Stimulated activated CD8-positive, alpha-beta memory T cell treated with anti-CD3 and anti-CD28 coated beads, Interleukin-15, amount 100 ng/mL, for 1 hour (primary cell): ENCODE data around the gene PARD3.
"Not testable (repeated sequence)": the region's sequence is repeated elsewhere in the genome, so short reads cannot be mapped to it uniquely, and the experiment has no call there.

Source experiments
- DNase-seq: peaks from one replicate; pipeline ENCODE4 v3.0.0-alpha.2; 2020; ENCODE audit warnings: low read depth

PARD3 gene

DNA sequence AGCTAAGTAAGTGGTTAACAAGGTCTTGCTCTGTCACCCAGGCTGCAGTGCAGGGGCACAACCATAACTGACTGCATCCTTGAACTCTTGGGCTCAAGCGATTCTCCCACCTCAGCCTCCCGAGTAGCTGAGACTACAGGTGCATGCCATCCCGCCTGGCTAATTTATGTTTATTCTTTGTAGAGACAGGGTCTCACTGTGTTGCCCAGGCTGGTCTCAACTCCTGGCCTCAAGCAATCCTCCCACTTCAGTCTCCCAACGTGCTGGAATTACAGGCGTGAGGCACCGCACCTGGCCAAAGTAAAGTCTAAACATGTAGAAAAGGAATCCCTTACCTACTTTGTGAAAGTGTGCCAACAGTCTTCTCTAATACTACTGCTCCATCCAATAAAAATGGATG lies 17.9 kb downstream of the PARD3 start:
- no peak for DNase-seq

DNA sequence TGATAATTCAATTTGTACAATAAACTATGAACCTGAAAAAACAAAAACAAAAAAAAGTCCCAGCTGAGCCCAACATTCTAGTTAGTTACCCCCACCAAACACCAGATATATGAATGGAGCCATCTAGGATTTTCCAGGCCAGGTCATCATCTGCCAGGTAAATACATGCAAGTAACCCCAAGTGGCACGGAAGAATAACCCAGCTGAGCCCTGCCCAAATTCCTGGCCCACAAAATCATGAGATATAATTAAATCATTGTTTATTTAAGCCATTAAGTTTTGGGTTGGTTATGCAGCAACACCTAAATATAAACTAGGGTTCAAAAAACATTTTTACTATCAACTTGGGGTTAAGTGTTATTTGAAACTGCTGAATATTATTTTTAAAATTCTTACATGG lies 19.0 kb downstream of the PARD3 start:
- no peak for DNase-seq

DNA sequence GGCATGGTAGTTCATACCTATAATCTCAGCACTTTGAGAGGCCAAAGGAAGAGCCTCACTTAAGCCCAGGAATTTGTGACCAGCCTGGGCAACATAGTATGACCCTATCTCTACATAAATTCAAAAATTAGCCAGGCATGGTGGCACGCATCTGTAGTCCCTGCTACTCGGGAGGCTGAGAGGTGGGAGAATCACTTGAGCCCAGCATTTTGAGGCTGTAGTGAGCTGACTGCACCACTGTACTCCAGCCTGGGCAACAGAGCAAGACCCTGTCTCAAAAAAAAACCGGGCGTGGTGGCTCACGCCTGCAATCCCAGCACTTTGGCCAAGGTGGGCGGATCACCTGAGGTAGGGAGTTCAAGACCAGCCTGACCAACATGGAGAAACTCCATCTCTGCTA lies 19.8 kb downstream of the PARD3 start:
- no peak for DNase-seq

DNA sequence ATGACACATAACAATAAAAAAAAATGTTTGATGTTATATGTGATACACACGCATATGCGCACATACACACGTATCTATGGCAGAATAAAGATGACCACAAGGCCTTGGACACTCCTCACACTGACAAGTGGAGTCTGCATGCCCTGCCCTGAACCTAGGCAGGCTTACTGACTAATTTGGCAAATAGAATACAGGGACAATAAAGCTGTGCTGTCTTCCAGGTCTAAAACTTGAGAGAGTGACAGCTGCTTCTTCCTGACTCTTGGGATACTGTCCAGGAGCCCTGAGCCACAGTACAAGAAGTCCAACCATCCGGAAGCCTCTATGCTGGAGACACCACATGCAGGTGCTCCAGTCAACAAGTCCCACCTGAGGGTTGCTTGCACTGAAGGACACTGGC lies 20.3 kb downstream of the PARD3 start:
- no peak for DNase-seq

DNA sequence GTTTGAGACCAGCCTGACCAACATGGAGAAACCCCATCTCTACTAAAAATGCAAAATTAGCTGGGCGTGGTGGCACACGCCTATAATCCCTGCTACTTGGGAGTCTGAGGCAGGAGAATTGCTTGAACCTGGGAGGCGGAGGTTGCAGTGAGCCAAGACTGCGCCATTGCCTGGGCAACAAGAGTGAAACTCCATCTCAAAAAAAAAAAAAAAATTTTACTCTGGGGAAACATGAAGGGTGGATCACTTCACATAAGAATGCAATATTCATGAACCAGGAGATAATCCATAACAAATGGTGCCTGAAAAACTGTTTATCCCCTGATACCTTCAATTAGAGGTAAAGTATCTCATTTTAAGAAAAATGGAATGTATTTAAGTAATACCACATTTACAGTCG lies 21.5 kb downstream of the PARD3 start:
- not testable (repeated sequence) for DNase-seq

DNA sequence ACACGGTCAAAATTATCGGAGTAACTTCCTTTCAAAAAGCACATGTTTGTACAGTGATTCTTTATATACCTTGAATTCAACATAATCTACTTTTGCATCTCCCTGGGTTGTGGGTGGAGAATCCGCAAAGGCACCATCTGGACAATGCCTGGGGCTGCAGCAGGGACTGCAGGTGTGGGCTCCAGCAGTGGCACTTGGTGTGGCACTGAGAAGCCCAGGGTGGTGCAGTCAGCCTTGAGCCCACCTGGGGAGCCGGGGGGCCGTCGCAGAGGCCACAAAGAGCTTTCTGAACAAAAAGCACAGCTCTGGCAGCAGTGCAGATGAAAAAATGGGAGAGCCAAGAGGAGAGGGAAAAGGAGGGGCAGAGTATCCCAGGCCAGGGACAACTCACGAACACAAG lies 22.2 kb downstream of the PARD3 start:
- no peak for DNase-seq

DNA sequence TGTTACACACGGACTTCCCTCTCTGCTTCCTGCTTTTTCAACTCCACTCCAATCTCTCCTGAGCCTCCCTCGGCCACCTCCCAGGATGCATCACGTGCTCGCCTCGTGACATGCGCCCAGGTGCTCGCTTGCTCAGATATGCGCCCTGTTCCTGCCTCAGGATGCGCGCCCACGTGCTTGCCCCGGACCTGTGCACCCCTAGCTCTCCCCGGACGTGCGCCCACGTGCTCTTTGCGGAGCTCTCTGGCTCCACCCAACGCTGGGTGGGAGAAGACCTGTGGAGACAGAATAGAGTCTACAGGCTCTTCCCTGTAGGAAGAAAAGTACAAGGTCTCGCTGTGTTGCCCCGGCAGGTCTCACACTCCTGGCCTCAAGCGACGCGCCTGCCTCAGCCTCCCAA lies 23.1 kb downstream of the PARD3 start:
- no peak for DNase-seq

DNA sequence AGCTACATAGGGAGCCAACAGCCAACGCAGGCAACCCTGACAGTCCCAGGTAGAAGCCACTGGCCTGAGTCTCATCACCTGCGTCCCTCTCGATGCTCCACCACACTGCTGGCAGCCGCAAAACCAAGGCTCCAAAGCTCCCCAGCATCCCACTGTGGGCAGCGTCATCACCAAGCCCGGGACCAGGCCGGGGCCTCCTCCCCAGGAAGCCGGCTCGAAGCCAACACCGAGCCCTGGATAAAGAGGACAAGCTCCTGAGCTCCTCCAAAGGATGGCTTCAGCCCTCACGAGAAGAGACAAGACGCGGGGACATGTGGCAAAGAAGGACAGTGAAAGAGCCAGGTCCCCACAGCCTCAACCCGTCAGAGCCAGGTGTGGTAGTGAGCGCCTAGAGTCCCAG lies 23.9 kb downstream of the PARD3 start:
- no peak for DNase-seq

DNA sequence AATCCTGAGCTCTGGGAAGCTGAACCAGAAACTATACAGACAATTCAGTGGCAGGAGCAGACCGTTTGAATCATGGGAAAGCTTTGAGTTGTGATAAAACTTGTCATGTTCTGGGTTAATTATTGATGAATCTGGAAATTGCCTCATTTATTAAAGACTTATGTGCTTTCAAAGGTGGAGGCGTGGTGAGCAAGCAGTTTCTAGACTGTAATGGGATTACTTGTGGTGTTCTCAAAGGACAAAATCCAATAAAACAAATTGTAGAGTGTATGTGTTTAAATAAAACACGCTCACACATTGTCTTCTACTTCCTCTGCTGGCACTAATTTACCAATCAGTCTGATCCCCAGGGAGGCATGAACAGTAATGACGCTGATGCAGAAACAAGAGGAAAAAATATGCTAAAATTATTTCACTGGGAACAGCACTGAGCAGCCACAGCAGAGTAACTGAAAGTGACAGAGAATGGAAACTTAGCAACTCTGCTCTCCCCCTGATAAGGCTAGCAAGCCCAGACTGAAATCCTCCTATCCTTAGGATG lies 25.1 kb downstream of the PARD3 start:
- DNase-seq = no peak

DNA sequence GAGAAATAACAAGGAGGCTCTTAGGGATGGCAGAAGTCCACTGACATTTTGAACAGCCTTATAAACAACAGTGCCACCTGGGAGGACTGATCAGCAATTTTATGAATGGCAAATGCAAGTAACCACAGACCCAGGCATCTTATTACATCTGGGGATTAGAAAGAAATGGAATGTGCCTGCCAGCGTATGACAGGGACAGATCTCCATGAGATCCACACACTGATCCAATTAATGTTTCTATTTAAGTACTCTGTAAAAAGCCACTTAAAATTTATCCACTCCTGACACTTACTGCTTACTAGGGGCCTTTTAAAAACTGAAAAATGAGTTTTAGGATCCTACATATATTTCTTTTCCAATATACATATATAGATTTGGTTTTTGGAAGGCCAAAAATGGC lies 28.6 kb downstream of the PARD3 start:
- no peak for DNase-seq

DNA sequence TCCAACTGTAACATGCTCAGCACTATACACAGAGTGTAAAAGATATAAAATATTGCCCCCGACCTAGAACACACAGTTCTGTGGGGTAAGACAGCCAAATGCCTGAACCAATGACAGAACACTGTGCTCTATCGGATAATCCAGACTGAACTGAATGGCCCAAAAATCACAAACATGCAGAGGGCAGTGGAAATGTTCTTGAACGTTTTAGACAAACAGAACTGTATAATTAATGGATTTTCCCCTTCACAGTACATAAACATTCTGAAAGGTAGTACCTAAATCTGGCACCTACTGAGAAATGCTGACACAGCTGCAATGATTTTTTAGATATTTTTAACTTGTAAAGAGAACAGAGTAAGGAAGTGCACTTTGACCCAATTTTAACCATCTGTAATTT lies 33.4 kb downstream of the PARD3 start:
- no peak for DNase-seq

DNA sequence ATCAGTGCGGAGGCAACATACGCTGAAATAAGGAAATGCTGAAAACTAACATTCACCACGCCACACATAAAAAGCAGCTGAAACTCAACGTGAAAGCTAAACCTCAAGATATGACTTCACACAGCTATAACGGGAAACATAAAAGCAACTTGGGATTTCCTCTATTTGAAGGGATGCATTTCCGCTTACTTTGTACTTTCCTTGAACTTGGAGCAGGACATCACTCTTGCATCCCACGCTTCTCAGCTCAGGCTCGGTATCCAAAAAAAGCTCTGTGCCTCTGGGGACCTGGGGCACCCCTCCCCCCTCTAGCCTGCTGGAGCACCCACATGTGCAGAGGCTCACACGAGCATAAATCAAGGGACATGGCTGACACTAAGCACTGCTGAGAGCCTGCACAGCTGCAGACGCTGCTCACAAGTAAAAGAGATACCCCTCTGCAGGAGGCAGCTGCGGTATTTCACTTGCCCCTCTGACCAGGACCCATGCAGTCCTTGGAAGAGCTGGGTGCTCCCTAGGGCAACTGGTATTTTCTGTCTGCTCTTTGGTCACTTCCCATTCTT lies 34.2 kb downstream of the PARD3 start:
- no peak for DNase-seq

DNA sequence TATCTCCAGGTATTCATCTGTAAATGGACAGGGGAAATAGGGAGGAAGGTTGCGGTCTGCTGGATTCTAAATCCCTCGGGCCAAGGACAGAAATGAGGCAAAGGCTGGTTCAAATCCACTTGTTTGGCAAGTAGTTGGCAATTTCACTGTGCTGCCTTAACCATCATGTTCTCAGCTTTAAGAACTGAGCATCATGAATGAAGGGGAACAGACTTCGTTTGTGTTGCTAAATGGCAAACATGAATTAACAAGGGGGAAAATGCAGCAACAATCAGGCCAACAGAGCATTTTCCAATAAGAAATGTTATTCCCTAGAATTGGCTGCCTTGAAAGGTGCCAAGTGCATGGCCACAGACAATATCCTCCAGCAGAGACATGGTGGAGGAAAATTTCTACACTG lies 36.9 kb downstream of the PARD3 start:
- DNase-seq = no peak

DNA sequence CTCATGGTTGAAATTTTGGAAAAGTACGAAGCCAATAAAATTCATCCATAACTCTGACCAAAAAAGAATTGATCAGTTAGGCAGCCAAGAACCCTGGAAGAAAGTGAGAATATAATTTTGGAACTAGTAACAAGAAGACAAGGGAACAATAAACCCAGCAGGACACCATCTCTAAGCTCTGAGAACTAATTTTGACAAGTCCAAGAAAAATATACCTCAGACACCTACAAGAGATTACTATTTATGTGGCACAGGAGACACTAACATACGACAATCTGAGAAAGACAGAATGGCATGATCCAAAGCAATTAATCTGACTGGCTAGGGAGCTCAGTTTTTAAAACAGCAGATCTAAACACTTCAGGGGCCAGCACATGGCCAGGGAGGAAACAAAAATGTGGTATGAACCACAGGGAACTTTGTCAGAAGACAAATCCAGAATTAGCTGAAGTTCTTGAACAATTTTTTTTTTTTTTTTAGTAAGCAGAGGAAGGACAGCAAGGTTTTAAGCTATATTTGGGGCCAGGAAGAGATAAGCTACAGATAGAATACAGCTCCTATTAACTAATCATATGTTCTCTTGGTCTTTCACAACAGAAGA lies 38.9 kb downstream of the PARD3 start:
- DNase-seq = no peak

DNA sequence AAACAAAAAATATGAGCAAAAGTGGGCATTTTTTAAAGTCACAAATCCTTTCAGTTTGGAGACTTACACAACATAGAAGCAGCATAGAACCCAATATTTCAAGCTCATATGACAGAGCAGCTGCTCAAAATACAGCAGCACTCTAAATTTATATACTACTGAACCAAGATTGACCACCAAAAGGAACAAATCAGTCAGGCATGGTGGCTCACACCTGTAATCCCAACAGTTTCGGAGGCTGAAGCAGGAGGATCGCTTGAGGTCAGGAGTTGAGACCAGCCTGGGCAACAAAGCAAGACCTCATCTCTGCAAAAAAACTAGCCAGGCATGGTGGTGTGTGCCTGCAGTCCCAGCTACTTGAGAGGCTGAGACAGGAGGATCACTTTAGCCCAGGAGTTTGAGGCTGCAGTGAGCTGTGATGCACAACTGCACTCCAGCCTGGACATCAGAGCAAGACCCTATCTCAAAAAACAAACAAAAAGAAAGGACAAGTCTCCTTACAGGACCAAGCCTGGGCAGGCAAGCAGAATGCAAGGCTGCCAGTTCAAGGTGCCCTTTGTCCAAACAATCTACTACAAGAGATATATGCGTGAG lies 40.0 kb downstream of the PARD3 start:
- no peak for DNase-seq

DNA sequence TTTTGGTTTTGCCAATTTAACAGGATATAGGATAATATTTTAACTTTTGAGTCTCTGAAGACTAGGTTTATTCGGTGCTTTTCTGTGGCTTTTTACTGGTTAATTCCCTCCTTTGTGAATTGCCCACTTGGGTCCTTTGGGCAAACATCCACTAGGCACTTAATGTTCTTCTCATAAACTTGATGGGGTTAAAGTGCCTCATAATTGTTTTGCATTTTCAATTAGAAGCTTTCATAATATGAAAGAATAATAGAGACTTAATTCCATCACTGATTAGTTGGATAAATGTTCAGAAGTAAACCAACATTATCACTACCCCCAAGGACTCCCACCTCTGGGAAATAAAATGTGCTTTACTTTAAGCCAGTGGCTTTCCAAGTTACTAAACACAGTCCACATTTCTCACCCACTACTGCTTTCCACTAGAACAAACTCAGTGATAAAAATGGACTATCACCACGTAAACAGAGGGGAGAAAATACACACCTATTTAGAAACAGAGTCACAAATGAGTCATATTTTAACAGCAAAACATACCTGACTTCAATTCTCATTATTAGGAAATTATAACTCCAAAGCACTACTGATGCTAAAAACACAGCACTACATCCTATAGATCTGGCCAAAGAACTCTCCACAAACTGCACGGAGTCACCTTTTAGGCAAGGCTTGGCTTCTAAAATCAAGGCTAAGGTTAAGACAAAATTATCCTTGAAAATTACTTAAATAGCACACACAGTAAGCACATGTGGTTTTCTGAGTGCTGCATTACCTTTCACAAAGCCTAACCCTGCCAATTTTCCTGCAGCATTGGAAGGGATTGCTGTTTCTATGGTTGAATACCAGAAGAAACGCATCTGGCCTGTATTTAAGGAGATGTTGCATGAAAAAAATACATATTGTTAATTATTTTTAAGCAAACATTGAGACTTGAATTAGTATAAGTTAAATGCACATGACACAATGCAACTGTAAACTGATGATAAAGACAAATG lies 41.2 kb downstream of the PARD3 start:
- DNase-seq = no peak

DNA sequence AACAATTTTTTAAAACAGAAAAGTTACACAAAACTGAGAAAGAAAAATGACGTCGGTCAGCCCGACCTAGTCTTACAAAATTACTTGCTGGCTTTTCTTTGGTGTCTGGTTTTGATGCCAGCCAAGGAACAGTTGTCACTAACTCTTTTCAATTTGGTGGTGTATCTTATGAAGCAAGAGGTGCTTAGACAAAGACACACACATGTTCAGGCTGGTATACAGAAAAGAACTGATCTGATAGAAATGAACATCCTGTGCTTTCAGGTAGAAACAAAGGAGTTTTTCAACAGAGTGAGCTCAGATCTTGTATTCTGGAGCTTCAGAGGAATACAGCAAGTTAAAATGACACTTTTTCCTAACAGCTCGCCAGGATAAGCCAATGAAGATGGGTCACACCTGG lies 43.6 kb downstream of the PARD3 start:
- DNase-seq = no peak

DNA sequence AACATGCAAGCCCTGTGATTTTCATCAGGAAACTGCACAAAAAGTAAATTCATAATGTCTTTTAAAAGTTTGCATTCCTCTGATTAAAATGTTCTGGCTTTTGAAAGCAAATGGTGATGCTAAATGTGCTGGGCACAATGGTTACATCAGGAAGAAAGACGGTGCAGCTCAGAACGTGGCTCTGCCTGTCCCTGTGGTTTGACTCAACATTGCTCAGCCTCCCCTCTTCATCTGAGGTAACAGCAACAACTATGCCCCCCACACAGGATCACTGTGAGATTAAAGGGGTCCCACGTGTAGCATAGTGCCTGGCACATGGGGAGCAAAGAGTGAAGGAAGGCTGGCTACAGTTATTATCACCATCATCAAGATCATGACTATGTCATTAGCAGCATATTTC lies 44.0 kb downstream of the PARD3 start:
- DNase-seq = no peak

DNA sequence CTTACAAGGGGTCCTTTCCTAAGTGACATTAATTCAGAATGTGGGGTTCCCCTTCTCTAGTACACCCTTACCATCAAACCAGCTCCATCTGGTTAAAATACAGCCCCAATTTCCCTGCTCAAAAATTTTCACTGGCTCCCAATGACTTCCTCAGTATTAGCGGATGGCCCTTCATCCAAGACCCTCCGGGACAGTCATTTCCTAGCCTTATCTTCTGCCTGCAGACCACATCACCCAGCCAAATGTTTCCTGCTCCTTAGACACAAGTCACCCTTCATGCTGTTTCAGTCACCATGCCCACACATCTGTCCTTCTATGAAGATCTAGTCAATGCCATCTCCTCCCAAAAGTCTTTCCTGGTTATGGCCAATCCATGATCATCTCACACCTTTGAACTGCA lies 45.2 kb downstream of the PARD3 start:
- DNase-seq = no peak

DNA sequence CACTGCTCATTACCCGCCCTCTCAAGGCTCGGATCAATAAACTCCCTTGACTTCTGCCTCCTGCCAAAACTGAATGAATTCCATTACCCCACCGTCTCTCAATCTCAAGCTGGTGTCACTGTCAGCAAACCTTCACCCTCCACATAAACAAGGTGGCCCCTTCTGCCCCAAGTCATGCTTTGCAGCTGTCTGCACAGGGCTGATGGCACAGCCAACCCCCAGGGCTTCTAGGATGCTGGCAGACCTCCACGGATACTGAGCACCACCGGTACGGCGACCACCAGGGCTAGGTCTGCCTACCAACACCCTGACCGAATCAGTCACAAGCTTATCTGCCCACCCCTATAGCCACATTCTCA lies 46.1 kb downstream of the PARD3 start:
- DNase-seq = no peak

DNA sequence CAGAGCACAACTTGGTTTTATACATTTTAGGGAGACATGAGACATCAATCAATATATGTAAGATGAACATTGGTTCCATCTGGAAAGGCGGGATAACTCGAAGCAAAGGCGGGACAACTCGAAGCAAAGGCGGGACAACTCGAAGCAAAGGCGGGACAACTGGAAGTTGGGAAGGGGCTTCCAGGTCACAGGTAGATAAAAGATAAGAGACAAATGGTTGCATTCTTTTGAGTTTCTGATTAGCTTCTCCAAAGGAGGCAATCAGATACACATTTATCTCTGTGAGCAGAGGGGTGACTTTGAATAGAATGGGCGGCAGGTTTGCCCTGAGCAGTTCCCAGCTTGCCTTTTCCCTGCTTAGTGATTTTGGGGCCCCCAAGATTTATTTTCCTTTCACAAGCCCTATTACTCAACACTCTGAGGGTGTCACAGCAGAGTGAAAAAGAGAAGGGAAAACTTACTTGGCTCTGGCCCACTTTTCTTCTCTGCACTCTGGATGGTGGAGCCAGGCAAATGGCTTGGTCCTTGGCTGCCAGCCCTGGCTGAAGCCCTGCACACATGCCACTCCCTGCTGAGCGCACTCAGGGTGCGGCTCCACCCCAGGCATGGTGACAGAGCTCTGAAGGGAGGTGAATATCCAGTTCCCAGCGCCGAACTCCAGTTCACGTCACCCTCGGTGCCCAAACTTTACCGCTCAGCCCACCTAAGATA lies 46.7 kb downstream of the PARD3 start:
- DNase-seq = no peak
